Left ventricle myocardium inferior (tissue), 1 donor: ENCODE measurements around the gene ROCK2. TPM values are rescaled to one million over a fixed set of nuclear protein-coding genes. Genes with fewer than 3 reads are reported as not detected.

Experiments
- DNase-seq: peaks from one replicate; pipeline ENCODE4 v3.0.0-alpha.2; 2020
- H3K27ac ChIP-seq: fragments of 200-600 bp; replicated peaks from 2 replicates; pipeline ENCODE4 v1.8.0; 2021
- H3K27me3 ChIP-seq: fragments of 200-600 bp; 2 replicates; pipeline ENCODE4 v1.8.0; 2021; ENCODE audit warnings: low read depth
- H3K36me3 ChIP-seq: fragments of 200-600 bp; 2 replicates; pipeline ENCODE4 v1.8.0; 2021
- H3K4me1 ChIP-seq: fragments of 200-600 bp; 2 replicates; pipeline ENCODE4 v1.8.0; 2021
- H3K4me3 ChIP-seq: fragments of 200-600 bp; 2 replicates; pipeline ENCODE4 v1.8.0; 2021; ENCODE audit warnings: mild to moderate bottlenecking, moderate library complexity
- H3K9me3 ChIP-seq: fragments of 200-600 bp; replicated peaks from 2 replicates; pipeline ENCODE4 v1.8.0; 2021
- CTCF ChIP-seq: fragments of 200-600 bp; IDR thresholded peaks from 2 replicates; pipeline ENCODE4 v1.8.0; 2021; ENCODE audit warnings: antibody characterized with exemption, mild to moderate bottlenecking, borderline replicate concordance
- intact Hi-C: fragments of 100-400 bp; cut with micrococcal nuclease; formaldehyde crosslinking; loops from one replicate; pipeline ENCODE4 v1.11.0; 2022
- total RNA-seq: library from RNA; stranded (reverse); fragmentation: NEBNext Ultra II Directional; extraction: Animal tissue kit (Norgen Biotek cat#: 25700); gene quantifications from one replicate; pipeline ENCODE4 v1.2.1, GENCODE V29; 2021
- donor health status: DM: no; HTN: yes; CAD: no; lungs with severe emphysema.

Gene ROCK2
- total RNA-seq, 1 donor from 2014 or later: 30.2 TPM

GRCh38 chr2:11228692-11229091, 115.7 kb downstream of the ROCK2 start:
- H3K36me3 ChIP-seq: peaks cover 3% of the 10 kb centered on the region
- no peaks in the 10 kb centered on the region for H3K9me3 ChIP-seq
- no peaks in the 10 kb centered on the region for H3K27me3 ChIP-seq
- intact Hi-C loops: loop anchor here (10.0 kb wide), 1 partner anchor 1736 kb away; no protein-coding TSS in a partner anchor
- no peak overlapping the region for H3K4me3 ChIP-seq
- no peak overlapping the region for H3K27ac ChIP-seq
- H3K4me1 ChIP-seq: peaks cover 19% of the 10 kb centered on the region
- DNase-seq: no peak
- no peak for TF ChIP-seq CTCF

- intact Hi-C loops: loop anchor here (10.0 kb wide), 1 partner anchor 1737 kb away; no protein-coding TSS in a partner anchor
- no peak for TF ChIP-seq CTCF
- Histone ChIP-seq H3K4me1 (peaks cover 16% of the 10 kb centered on the region), H3K4me3 (no peak overlapping the region), H3K36me3 (peaks cover 8% of the 10 kb centered on the region), H3K27ac (no peak overlapping the region), H3K27me3 (no peaks in the 10 kb centered on the region), H3K9me3 (no peaks in the 10 kb centered on the region)
- DNase-seq: no peak
Observed at GRCh38 chr2:11227595-11227994, 116.8 kb downstream of the ROCK2 start.

- Histone ChIP-seq H3K27me3 (no peaks in the 10 kb centered on the region), H3K4me3 (no peak overlapping the region), H3K36me3 (peaks cover 21% of the 10 kb centered on the region), H3K9me3 (no peaks in the 10 kb centered on the region), H3K27ac (no peak overlapping the region), H3K4me1 (peaks cover 16% of the 10 kb centered on the region)
- TF ChIP-seq CTCF: no peak
- no peak for DNase-seq
- intact Hi-C loops: loop anchor here (10.0 kb wide), 1 partner anchor 1740 kb away; no protein-coding TSS in a partner anchor
Observed at GRCh38 chr2:11224887-11225286, 119.5 kb downstream of the ROCK2 start.

GRCh38 chr2:11222845-11223244, 121.6 kb downstream of the ROCK2 start:
- H3K9me3 ChIP-seq: no peaks in the 10 kb centered on the region
- no peak overlapping the region for H3K27ac ChIP-seq
- TF ChIP-seq CTCF: no peak
- peaks cover 36% of the 10 kb centered on the region for H3K36me3 ChIP-seq
- intact Hi-C loops: loop anchor here (10.0 kb wide), 1 partner anchor 1742 kb away; no protein-coding TSS in a partner anchor
- peaks cover 8% of the 10 kb centered on the region for H3K4me1 ChIP-seq
- H3K27me3 ChIP-seq: no peaks in the 10 kb centered on the region
- no peak overlapping the region for H3K4me3 ChIP-seq
- DNase-seq: no peak

GRCh38 chr2:11220445-11220844, 124.0 kb downstream of the ROCK2 start:
- Histone ChIP-seq H3K9me3 (no peaks in the 10 kb centered on the region), H3K36me3 (peaks cover 60% of the 10 kb centered on the region), H3K4me1 (no peaks in the 10 kb centered on the region), H3K27ac (no peak overlapping the region), H3K4me3 (no peak overlapping the region), H3K27me3 (no peaks in the 10 kb centered on the region)
- no peak for DNase-seq
- intact Hi-C loops: loop anchor here (10.0 kb wide), 1 partner anchor 1744 kb away; no protein-coding TSS in a partner anchor
- no peak for TF ChIP-seq CTCF
